Muscle of arm (tissue), 12 donors: Measurements from ENCODE around the gene UBASH3B. TPM values are rescaled to one million over a fixed set of nuclear protein-coding genes. Genes with fewer than 3 reads are reported as not detected.
"Not testable (repeated sequence)": the region's sequence is repeated elsewhere in the genome, so short reads cannot be mapped to it uniquely, and the experiment has no call there.

Experiments used
- DNase-seq: peaks from one replicate; pipeline ENCODE4 v3.0.0-alpha.2; 2013
- polyA plus RNA-seq, 12 donors: library from polyadenylated mRNA; unstranded; fragments of 120-200 nt; gene quantifications; one replicate each; pipeline ENCODE4 v1.2.1, GENCODE V29; 2013; ENCODE audit not compliant: insufficient read length in 12 of 12

The UBASH3B gene
- polyA plus RNA-seq, 12 donors: 3.7 to 12.0 (median 6.2) TPM; not detected in 1

GRCh38 chr11:122707111-122707510, 51.6 kb downstream of the UBASH3B start:
- DNase-seq: no peak

- no peak for DNase-seq
These were observed 52.4 kb downstream of the UBASH3B start for GRCh38 chr11:122707901-122708300.

- DNase-seq: no peak
These were observed 53.7 kb downstream of the UBASH3B start for GRCh38 chr11:122709039-122709760.

GRCh38 chr11:122711362-122711761, 55.8 kb downstream of the UBASH3B start:
- DNase-seq: no peak

- DNase-seq: no peak
These were observed 56.4 kb downstream of the UBASH3B start for GRCh38 chr11:122711831-122712381.

- no peak for DNase-seq
These were observed 58.5 kb downstream of the UBASH3B start for GRCh38 chr11:122714004-122714403.

- DNase-seq: no peak
These were observed 59.0 kb downstream of the UBASH3B start for GRCh38 chr11:122714484-122714883.

GRCh38 chr11:122715548-122716440, 60.3 kb downstream of the UBASH3B start:
- DNase-seq: no peak

- no peak for DNase-seq
These were observed 61.8 kb downstream of the UBASH3B start for GRCh38 chr11:122717264-122717867.

GRCh38 chr11:122720107-122720881, 64.8 kb downstream of the UBASH3B start:
- DNase-seq: no peak

GRCh38 chr11:122721201-122721963, 65.9 kb downstream of the UBASH3B start:
- DNase-seq: peak; percentile 69

- no peak for DNase-seq
These were observed 66.4 kb downstream of the UBASH3B start for GRCh38 chr11:122721964-122722266.

GRCh38 chr11:122723106-122723505, 67.6 kb downstream of the UBASH3B start:
- DNase-seq: no peak

GRCh38 chr11:122723576-122723975, 68.1 kb downstream of the UBASH3B start:
- DNase-seq: no peak

GRCh38 chr11:122724520-122724919, 69.0 kb downstream of the UBASH3B start:
- no peak for DNase-seq

- DNase-seq: no peak
These were observed 70.5 kb downstream of the UBASH3B start for GRCh38 chr11:122726028-122726427.

GRCh38 chr11:122727101-122727929, 71.8 kb downstream of the UBASH3B start:
- no peak for DNase-seq

- no peak for DNase-seq
These were observed 73.0 kb downstream of the UBASH3B start for GRCh38 chr11:122728561-122728960.

- DNase-seq: no peak
These were observed 73.6 kb downstream of the UBASH3B start for GRCh38 chr11:122729139-122729538.

- DNase-seq: not testable (repeated sequence)
These were observed 75.2 kb downstream of the UBASH3B start for GRCh38 chr11:122730694-122731093.
